IPS DF 6.9 (cell line): ENCODE measurements around the gene ALX3.
"Not testable (repeated sequence)": the region's sequence is repeated elsewhere in the genome, so short reads cannot be mapped to it uniquely, and the experiment has no call there.

Source experiments
- DNase-seq: peaks from one replicate; pipeline ENCODE4 v3.0.0-alpha.2; 2013; ENCODE audit warnings: low read depth, low spot score
- H3K27ac ChIP-seq: one replicate; pipeline ENCODE4 v1.5.1; 2013; ENCODE audit warnings: low read length, control low read depth
- H3K27me3 ChIP-seq: 2 replicates; pipeline ENCODE4 v1.6.1; 2013; ENCODE audit warnings: mild to moderate bottlenecking, low read length; ENCODE audit not compliant: control insufficient read depth, insufficient read depth
- H3K36me3 ChIP-seq: 2 replicates; pipeline ENCODE4 v1.6.1; 2013; ENCODE audit warnings: low read length; ENCODE audit not compliant: control insufficient read depth, insufficient read depth
- H3K4me1 ChIP-seq: 2 replicates; pipeline ENCODE4 v1.6.1; 2013; ENCODE audit warnings: low read length; ENCODE audit not compliant: control insufficient read depth, insufficient read depth
- H3K4me3 ChIP-seq: 2 replicates; pipeline ENCODE4 v1.5.1; 2013; ENCODE audit warnings: mild to moderate bottlenecking, low read length
- H3K9me3 ChIP-seq: 2 replicates; pipeline ENCODE4 v1.6.1; 2013; ENCODE audit warnings: low read length, inconsistent platforms; ENCODE audit not compliant: control insufficient read depth, insufficient read depth
- WGBS: extraction: QIAGEN DNeasy Blood & Tissue Kit; methylation state at CpG from one replicate; pipeline ENCODE4 v1.1.7; 2013; ENCODE audit warnings: mixed read lengths, missing lambda C conversion rate; ENCODE audit not compliant: insufficient read length, insufficient coverage; 5-methylcytosine and 5-hydroxymethylcytosine counted together

The ALX3 gene

GRCh38 chr1:110030687-110031086 is 39.8 kb downstream of the ALX3 start:
- not testable (repeated sequence) for H3K27ac ChIP-seq, H3K4me3 ChIP-seq, H3K4me1 ChIP-seq, H3K27me3 ChIP-seq, H3K36me3 ChIP-seq, DNase-seq, H3K9me3 ChIP-seq
- WGBS: no CpG with 5 or more reads among the region's 4 CpGs

- no peak overlapping the region for H3K4me3 ChIP-seq
- H3K9me3 ChIP-seq: no peaks in the 10 kb centered on the region
- no peak for DNase-seq
- H3K36me3 ChIP-seq: peaks cover 4% of the 10 kb centered on the region; the same call in 1 of the 2 replicates
- no peak overlapping the region for H3K27ac ChIP-seq
- no CpG with 5 or more reads among the region's 4 CpGs for WGBS
- H3K27me3 ChIP-seq: no peaks in the 10 kb centered on the region
- no peaks in the 10 kb centered on the region for H3K4me1 ChIP-seq
Observed at GRCh38 chr1:110024613-110025012, 45.9 kb downstream of the ALX3 start.

GRCh38 chr1:110021285-110021684 is 49.2 kb downstream of the ALX3 start:
- DNase-seq: no peak
- H3K27me3 ChIP-seq: 0 out of 2 replicates have a peak, but pooled peaks cover 2% of the 10 kb centered on the region
- no peak overlapping the region for H3K27ac ChIP-seq
- peaks cover 25% of the 10 kb centered on the region; the same call in 1 of the 2 replicates for H3K36me3 ChIP-seq
- H3K4me1 ChIP-seq: no peaks in the 10 kb centered on the region
- no peak overlapping the region for H3K4me3 ChIP-seq
- no peaks in the 10 kb centered on the region for H3K9me3 ChIP-seq
- WGBS: no CpG with 5 or more reads among the region's 3 CpGs

DNA sequence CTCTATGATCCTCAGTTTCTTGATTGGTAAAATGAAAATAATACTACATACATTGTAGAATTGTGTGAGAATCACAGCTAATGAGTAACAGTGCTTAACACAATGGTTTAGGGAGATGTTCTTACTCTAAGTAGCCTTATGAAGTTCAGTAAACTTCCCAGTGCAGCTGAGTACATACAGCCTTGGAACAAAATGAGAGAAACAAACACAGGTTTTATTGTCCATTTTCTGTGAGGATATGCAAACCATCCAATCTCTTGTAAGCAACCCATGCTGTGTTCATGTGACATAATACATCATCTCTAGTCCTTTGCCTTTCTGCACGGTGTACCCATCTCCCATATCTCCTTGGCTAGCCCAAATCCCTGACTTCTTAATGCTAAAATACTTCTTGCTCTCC is 50.7 kb downstream of the ALX3 start:
- Histone ChIP-seq H3K9me3 (no peaks in the 10 kb centered on the region), H3K27ac (no peak overlapping the region), H3K36me3 (peaks cover 27% of the 10 kb centered on the region; the same call in 1 of the 2 replicates), H3K4me3 (no peak overlapping the region), H3K27me3 (0 out of 2 replicates have a peak, but pooled peaks cover 2% of the 10 kb centered on the region), H3K4me1 (no peaks in the 10 kb centered on the region)
- no CpG with 5 or more reads among the region's 1 CpG for WGBS
- DNase-seq: no peak

- Histone ChIP-seq H3K36me3 (peaks cover 30% of the 10 kb centered on the region; the same call in 1 of the 2 replicates), H3K4me1 (no peaks in the 10 kb centered on the region), H3K9me3 (no peaks in the 10 kb centered on the region), H3K27me3 (0 out of 2 replicates have a peak, but pooled peaks cover 2% of the 10 kb centered on the region), H3K4me3 (no peak overlapping the region), H3K27ac (no peak overlapping the region)
- WGBS: no CpG with 5 or more reads among the region's 9 CpGs
- DNase-seq: no peak
Observed at GRCh38 chr1:110018396-110018795, 52.1 kb downstream of the ALX3 start.

DNA sequence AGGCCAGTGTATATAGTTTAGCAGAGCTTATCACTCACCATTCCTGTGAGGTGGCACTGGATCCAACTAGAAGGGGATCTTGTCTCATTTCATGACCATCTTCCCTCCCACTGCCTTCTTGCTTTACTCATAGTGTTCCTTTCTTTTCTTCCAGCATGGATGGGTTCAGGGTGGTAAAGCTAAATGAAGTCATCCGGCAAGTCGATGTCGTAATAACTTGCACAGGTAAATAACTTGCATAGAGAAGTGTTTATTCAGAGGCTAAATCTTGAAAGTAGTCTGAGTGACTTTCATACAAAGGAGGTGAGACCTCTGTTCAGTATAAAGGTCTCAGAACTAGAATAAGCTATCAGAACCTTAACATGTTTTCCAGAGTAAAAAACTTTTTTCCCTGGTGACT is 52.7 kb downstream of the ALX3 start:
- Histone ChIP-seq H3K36me3 (peaks cover 30% of the 10 kb centered on the region; the same call in 1 of the 2 replicates), H3K9me3 (no peaks in the 10 kb centered on the region), H3K4me3 (no peak overlapping the region), H3K27me3 (0 out of 2 replicates have a peak, but pooled peaks cover 2% of the 10 kb centered on the region), H3K27ac (no peak overlapping the region), H3K4me1 (no peaks in the 10 kb centered on the region)
- no CpG with 5 or more reads among the region's 3 CpGs for WGBS
- no peak for DNase-seq

GRCh38 chr1:110012100-110012780 is 58.2 kb downstream of the ALX3 start:
- no CpG with 5 or more reads among the region's 6 CpGs for WGBS
- H3K36me3 ChIP-seq: peaks cover 17% of the 10 kb centered on the region; the same call in 1 of the 2 replicates
- H3K9me3 ChIP-seq: no peaks in the 10 kb centered on the region
- no peak overlapping the region for H3K4me3 ChIP-seq
- no peak overlapping the region for H3K27ac ChIP-seq
- no peak for DNase-seq
- 0 out of 2 replicates have a peak, but pooled peaks cover 2% of the 10 kb centered on the region for H3K27me3 ChIP-seq
- 0 out of 2 replicates have a peak, but pooled peaks cover under 1% of the 10 kb centered on the region for H3K4me1 ChIP-seq

DNA sequence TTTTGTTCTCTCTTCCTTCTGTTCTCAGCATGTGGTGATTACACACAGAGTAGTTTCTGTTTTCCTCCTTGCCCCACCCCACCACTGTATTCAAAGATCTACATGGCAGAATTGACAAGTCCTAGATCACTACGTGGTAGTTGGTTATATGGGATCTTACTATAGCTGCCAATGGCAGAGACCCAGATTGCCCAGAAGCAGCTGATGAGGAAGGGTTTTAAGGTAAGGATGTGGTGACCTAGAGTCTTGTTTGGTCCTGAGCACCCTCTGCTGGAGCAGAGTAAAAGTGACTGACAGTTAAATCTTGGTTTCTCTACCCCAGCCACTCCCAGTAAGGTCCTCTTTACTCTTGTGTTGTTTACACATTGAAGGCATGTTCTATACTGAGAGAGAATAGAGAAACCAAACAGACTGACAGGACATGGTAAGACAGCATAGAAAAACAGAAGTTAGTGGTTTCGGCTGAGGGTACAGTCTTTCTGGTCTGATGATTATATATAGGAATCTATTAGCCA is 58.9 kb downstream of the ALX3 start:
- H3K27ac ChIP-seq: no peak overlapping the region
- no CpG with 5 or more reads among the region's 2 CpGs for WGBS
- peaks cover 14% of the 10 kb centered on the region; the same call in 1 of the 2 replicates for H3K36me3 ChIP-seq
- DNase-seq: no peak
- no peaks in the 10 kb centered on the region for H3K9me3 ChIP-seq
- H3K4me3 ChIP-seq: no peak overlapping the region
- no peaks in the 10 kb centered on the region for H3K27me3 ChIP-seq
- peaks cover 3% of the 10 kb centered on the region; the same call in 1 of the 2 replicates for H3K4me1 ChIP-seq
